ENCODE measurements around the gene FBXL13. TPM values are rescaled to one million over a fixed set of nuclear protein-coding genes. Genes with fewer than 3 reads are reported as not detected.

FBXL13 gene
- total and polyA plus RNA-seq, 8 donors, result 0.80 to 25.3 (median 6.0) TPM; not detected in 1

GRCh38 chr7:102918845-102919244 lies 155.8 kb downstream of the FBXL13 start:
- intact Hi-C loops (cut with DNase I; ENCODE audit: low total_unique reads), result no loop called here
- H3K27me3 ChIP-seq, result no peaks in the 10 kb centered on the region
- no peaks in the 10 kb centered on the region for H3K36me3 ChIP-seq
- H3K27ac ChIP-seq, result no peak overlapping the region
- TF ChIP-seq CTCF (IDR thresholded peaks at IDR 0.05) (no peak), EP300 (IDR thresholded peaks at IDR 0.05) (no peak), POLR2AphosphoS5 (IDR thresholded peaks at IDR 0.05) (no peak), POLR2A (IDR thresholded peaks at IDR 0.05) (no peak)
- 15 to 32% (median 25%) methylated on average over 1 of the region's 1 CpG for WGBS, 5 donors
- H3K4me1 ChIP-seq, result peaks cover 0 to 16% (median 9%) of the 10 kb centered on the region in 4 donors
- no peaks in the 10 kb centered on the region for H3K9me3 ChIP-seq
- no peak overlapping the region for H3K4me3 ChIP-seq
- no peak for DNase-seq

GRCh38 chr7:102917436-102918353 lies 156.9 kb downstream of the FBXL13 start:
- no peaks in the 10 kb centered on the region for H3K9me3 ChIP-seq
- intact Hi-C loops (cut with DNase I; ENCODE audit: low total_unique reads), result no loop called here
- WGBS, 5 donors, result 74 to 83% (median 81%) methylated on average over 5 of the region's 5 CpGs
- no peak overlapping the region for H3K4me3 ChIP-seq
- H3K36me3 ChIP-seq, result no peaks in the 10 kb centered on the region
- H3K27ac ChIP-seq, result peak overlapping the region in 1 of 5 donors; percentile 25
- DNase-seq, result no peak
- TF ChIP-seq EP300 (IDR thresholded peaks at IDR 0.05), result no peak
- TF ChIP-seq POLR2AphosphoS5 (IDR thresholded peaks at IDR 0.05), result no peak
- no peak for TF ChIP-seq POLR2A (IDR thresholded peaks at IDR 0.05)
- no peak for TF ChIP-seq CTCF (IDR thresholded peaks at IDR 0.05)
- H3K27me3 ChIP-seq, result no peaks in the 10 kb centered on the region
- peaks cover 0 to 27% (median 15%) of the 10 kb centered on the region in 4 donors for H3K4me1 ChIP-seq

- intact Hi-C loops (cut with DNase I; ENCODE audit: low total_unique reads), result no loop called here
- no peaks in the 10 kb centered on the region for H3K27me3 ChIP-seq
- TF ChIP-seq POLR2A (IDR thresholded peaks at IDR 0.05), result no peak
- no peak for TF ChIP-seq POLR2AphosphoS5 (IDR thresholded peaks at IDR 0.05)
- no peak for TF ChIP-seq CTCF (IDR thresholded peaks at IDR 0.05)
- no peak for TF ChIP-seq EP300 (IDR thresholded peaks at IDR 0.05)
- H3K4me3 ChIP-seq, result no peak overlapping the region
- no peaks in the 10 kb centered on the region for H3K9me3 ChIP-seq
- peaks cover 0 to 33% (median 17%) of the 10 kb centered on the region in 4 donors for H3K4me1 ChIP-seq
- H3K27ac ChIP-seq, result peak overlapping the region in 1 of 5 donors; percentile 25
- no peak for DNase-seq
- H3K36me3 ChIP-seq, result no peaks in the 10 kb centered on the region
Measured at GRCh38 chr7:102916881-102917280, 157.7 kb downstream of the FBXL13 start.

GRCh38 chr7:102916426-102916825 lies 158.2 kb downstream of the FBXL13 start:
- 62 to 87% (median 79%) methylated on average over 3 of the region's 3 CpGs for WGBS, 5 donors
- Histone ChIP-seq H3K9me3 (no peaks in the 10 kb centered on the region), H3K36me3 (peaks cover 0 to 3% (median 0%) of the 10 kb centered on the region in 4 donors), H3K27me3 (no peaks in the 10 kb centered on the region), H3K4me3 (no peak overlapping the region), H3K4me1 (peaks cover 0 to 33% (median 17%) of the 10 kb centered on the region in 4 donors), H3K27ac (no peak overlapping the region)
- intact Hi-C loops (cut with DNase I; ENCODE audit: low total_unique reads), result no loop called here
- TF ChIP-seq EP300 (IDR thresholded peaks at IDR 0.05) (no peak), POLR2AphosphoS5 (IDR thresholded peaks at IDR 0.05) (no peak), POLR2A (IDR thresholded peaks at IDR 0.05) (no peak), CTCF (IDR thresholded peaks at IDR 0.05) (no peak)
- no peak for DNase-seq
